HepG2 (cell line): ENCODE measurements around the gene ZBTB25. TPM values are rescaled to one million over a fixed set of nuclear protein-coding genes. Genes with fewer than 3 reads are reported as not detected.

Experiments used
- ATAC-seq: fragments of 200-7000 bp; cut with Tn5 transposase; 3 replicates; pipeline ENCODE4 v1.9.1; 2020; ENCODE audit warnings: mild to moderate bottlenecking, moderate library complexity
- BruUV-seq: library from RNA; stranded (reverse); fragments of 400-500 nt; replicated peaks from 2 replicates; lab custom pipeline; 2021; lab: Mats Ljungman, UMichigan
- CTCF ChIA-PET: fragments of 300-600 bp; formaldehyde crosslinking; extraction: SDS; loops from one replicate; lab custom pipeline; 2021; ENCODE audit warnings: low total read pairs, inconsistent platforms, low intra/inter-chr PET ratio; lab: Yijun Ruan, JAX
- POLR2A ChIA-PET: fragments of 350-600 bp; sonication (Branson Sonifier 250); formaldehyde crosslinking; loops from one replicate; lab custom pipeline; 2020; ENCODE audit warnings: antibody characterized with exemption, inconsistent platforms; lab: Yijun Ruan, JAX
- DNase-seq: peaks from one replicate; pipeline ENCODE4 v3.0.0-alpha.2; 2015; ENCODE audit warnings: low spot score
- FAIRE-seq: peaks from 3 replicates; lab custom pipeline; 2011; peaks lifted over from hg19 to GRCh38; lab: Jason Lieb, UNC
- H2AFZ ChIP-seq: one replicate; pipeline ENCODE4 v1.6.1; 2011; ENCODE audit warnings: low read length, inconsistent platforms
- H3K27ac ChIP-seq: fragments of 300-600 bp; 3 replicates; pipeline ENCODE4 v1.8.0; 2011; ENCODE audit warnings: mixed run types, mild to moderate bottlenecking, mixed read lengths, low read length, inconsistent platforms; ENCODE audit not compliant: insufficient read depth; ENCODE audit errors: extremely low read length
- H3K27me3 ChIP-seq, 2 experiments: fragments of 200-600 bp in 1 of 2; 2 replicates in 1 of 2; 3 replicates in 1 of 2; pipeline versions ENCODE4 v1.6.0 to v1.8.0; 2011; ENCODE audit warnings: low read length in 2 of 2, mild to moderate bottlenecking in 2 of 2, moderate library complexity in 2 of 2, inconsistent platforms in 1 of 2; ENCODE audit not compliant: insufficient read depth in 2 of 2, control insufficient read depth in 1 of 2
- H3K36me3 ChIP-seq, 2 experiments: fragments of 200-600 bp in 1 of 2; replicated peaks in 1 of 2; 2 replicates in 1 of 2; 3 replicates in 1 of 2; pipeline versions ENCODE4 v1.5.1 to v1.8.0; 2011; ENCODE audit warnings: low read length in 2 of 2, inconsistent platforms in 1 of 2; ENCODE audit not compliant: insufficient read depth in 2 of 2, control insufficient read depth in 1 of 2
- H3K4me1 ChIP-seq: 2 replicates; pipeline ENCODE4 v1.5.1; 2012; ENCODE audit warnings: low read length, inconsistent platforms; ENCODE audit not compliant: insufficient read depth
- H3K4me2 ChIP-seq: 2 replicates; pipeline ENCODE4 v1.6.0; 2011; ENCODE audit warnings: low read depth, low read length, inconsistent platforms
- H3K4me3 ChIP-seq, 3 experiments: fragments of 200-600 bp in 1 of 3; sonication (generic), shearing (Covaris generic) in 1 of 3; replicated peaks in 1 of 3; 2 replicates each; pipeline ENCODE4 v1.5.1; 2011 to 2016; ENCODE audit warnings: low read length in 3 of 3, inconsistent platforms in 2 of 3, low read depth in 2 of 3, mild to moderate bottlenecking in 2 of 3, control low read depth in 1 of 3, mixed read lengths in 1 of 3; ENCODE audit not compliant: insufficient read depth in 1 of 3
- H3K79me2 ChIP-seq: one replicate; pipeline ENCODE4 v1.6.1; 2011; ENCODE audit warnings: low read length, inconsistent platforms; ENCODE audit not compliant: insufficient read depth
- H3K9ac ChIP-seq: 2 replicates; pipeline ENCODE4 v1.6.0; 2011; ENCODE audit warnings: mild to moderate bottlenecking, low read depth, low read length, inconsistent platforms; ENCODE audit not compliant: insufficient read depth
- H3K9me3 ChIP-seq: 2 replicates; pipeline ENCODE4 v1.5.1; 2012; ENCODE audit warnings: mild to moderate bottlenecking, low read length
- H4K20me1 ChIP-seq: 2 replicates; pipeline ENCODE4 v1.6.0; 2011; ENCODE audit warnings: inconsistent platforms, mild to moderate bottlenecking, low read length, moderate library complexity; ENCODE audit not compliant: insufficient read depth
- AHR ChIP-seq: IDR thresholded peaks from 2 replicates; pipeline ENCODE4 v1.6.1; 2018; ENCODE audit warnings: missing genetic modification reagents, missing compliant biosample characterization
- DNMT3B ChIP-seq: conservative IDR thresholded peaks from 2 replicates; pipeline ENCODE4 v1.6.1; 2016; ENCODE audit warnings: missing biosample characterization, control low read depth
- E2F1 ChIP-seq: sonication (generic); formaldehyde crosslinking; IDR thresholded peaks from 2 replicates; pipeline ENCODE4 v1.5.0; 2020; ENCODE audit warnings: missing genetic modification reagents
- EEA1 ChIP-seq: sonication (generic); formaldehyde crosslinking; IDR thresholded peaks from 2 replicates; pipeline ENCODE4 v1.5.1; 2020; ENCODE audit warnings: mild to moderate bottlenecking, missing genetic modification reagents, borderline replicate concordance
- HNRNPL ChIP-seq: fragments of 200-400 bp; formaldehyde crosslinking; IDR thresholded peaks from 2 replicates; pipeline ENCODE4 v1.6.1; 2017; ENCODE audit warnings: mild to moderate bottlenecking, low read depth, low read length
- HOXA9 ChIP-seq: sonication (generic); formaldehyde crosslinking; IDR thresholded peaks from 2 replicates; pipeline ENCODE4 v1.8.1; 2022; ENCODE audit warnings: missing genetic modification reagents, mild to moderate bottlenecking, moderate library complexity, borderline replicate concordance
- IKZF4 ChIP-seq: sonication (generic); formaldehyde crosslinking; IDR thresholded peaks from 2 replicates; pipeline ENCODE4 v1.5.1; 2020; ENCODE audit warnings: borderline replicate concordance, mild to moderate bottlenecking, low read depth, missing genetic modification reagents; ENCODE audit errors: not compliant biosample characterization
- ISX ChIP-seq: sonication (generic); formaldehyde crosslinking; conservative IDR thresholded peaks from 2 replicates; pipeline ENCODE4 v1.5.0; 2020; ENCODE audit warnings: missing genetic modification reagents
- KAT8 ChIP-seq: IDR thresholded peaks from 2 replicates; pipeline ENCODE4 v1.6.1; 2016; ENCODE audit warnings: missing genetic modification reagents, missing compliant biosample characterization
- PPARG ChIP-seq: conservative IDR thresholded peaks from 2 replicates; pipeline ENCODE4 v1.6.1; 2016; ENCODE audit warnings: missing biosample characterization, missing genetic modification reagents
- SP4 ChIP-seq: sonication (generic); formaldehyde crosslinking; IDR thresholded peaks from 2 replicates; pipeline ENCODE4 v1.8.1; 2023; ENCODE audit warnings: mild to moderate bottlenecking, missing genetic modification reagents
- SP5 ChIP-seq: IDR thresholded peaks from 2 replicates; pipeline ENCODE4 v1.6.1; 2016; ENCODE audit warnings: low read depth, borderline replicate concordance
- THAP11 ChIP-seq: IDR thresholded peaks from 2 replicates; pipeline ENCODE4 v1.6.1; 2016; ENCODE audit warnings: missing biosample characterization, missing genetic modification reagents
- ZNF121 ChIP-seq: sonication (generic); formaldehyde crosslinking; IDR thresholded peaks from 2 replicates; pipeline ENCODE4 v1.5.0; 2020; ENCODE audit warnings: mild to moderate bottlenecking, missing genetic modification reagents
- ZNF33B ChIP-seq: sonication (generic); formaldehyde crosslinking; IDR thresholded peaks from 2 replicates; pipeline ENCODE4 v1.5.1; 2020; ENCODE audit warnings: mild to moderate bottlenecking, missing genetic modification reagents
- ZNF432 ChIP-seq: sonication (generic); formaldehyde crosslinking; IDR thresholded peaks from 2 replicates; pipeline ENCODE4 v1.5.0; 2020; ENCODE audit warnings: missing genetic modification reagents, mild to moderate bottlenecking, borderline replicate concordance
- ZNF549 ChIP-seq: sonication (generic); formaldehyde crosslinking; IDR thresholded peaks from 2 replicates; pipeline ENCODE4 v1.5.0; 2020; ENCODE audit warnings: missing genetic modification reagents
- ZNF724P ChIP-seq: sonication (generic); formaldehyde crosslinking; IDR thresholded peaks from 2 replicates; pipeline ENCODE4 v1.8.0; 2022; ENCODE audit warnings: missing genetic modification reagents, borderline replicate concordance
- WGBS: methylation state at CpG from one replicate; pipeline ENCODE4 v1.1.6; 2017; ENCODE audit warnings: low lambda C conversion rate; 5-methylcytosine and 5-hydroxymethylcytosine counted together
- in situ Hi-C: cut with HindIII; loops from 2 replicates; pipeline ENCODE4 v1.10.0; 2017; ENCODE audit warnings: low pct_unique_long_range_greater_than_20kb; ENCODE audit not compliant: extremely low pct_ligation_motif_present
- intact Hi-C: fragments of 100-400 bp; cut with micrococcal nuclease; formaldehyde crosslinking; loops from one replicate; pipeline ENCODE4 v1.10.0; 2022; ENCODE audit not compliant: unreplicated experiment
- polyA plus RNA-seq, 8 experiments: library from polyadenylated mRNA; depleted of rRNA in 3 of 8; stranded (reverse) in 7 of 8; unstranded in 1 of 8; fragments of >200 nt; fragmentation: Illumina TruSeq in 4 of 8; extraction: Trizol in 4 of 8; gene quantifications; 2 replicates each; pipeline versions ENCODE4 v1.2.1 to v1.2.3, GENCODE V29; 2011 to 2016; ENCODE audit warnings: low read depth in 4 of 8, missing spikeins in 1 of 8, mixed read lengths in 1 of 8; ENCODE audit not compliant: insufficient read depth in 1 of 8
- total RNA-seq, 5 experiments: library from RNA; depleted of rRNA; stranded (reverse); fragments of >200 nt; fragmentation: Illumina TruSeq; extraction: Trizol; gene quantifications; 2 replicates each; pipeline ENCODE4 v1.2.3, GENCODE V29; 2016; ENCODE audit warnings: low read depth in 1 of 5
- TF ChIP-seq, protein P1 (sequence below): sonication (generic); formaldehyde crosslinking; IDR thresholded peaks from 2 replicates; pipeline ENCODE4 v1.4.0; 2020; ENCODE audit warnings: missing genetic modification reagents, borderline replicate concordance

ZBTB25 gene
- total and polyA plus RNA-seq, 2 of the 13 experiments (the other 11 are each of a cell fraction or from before 2014, with no cell fraction given) = 3.5 to 7.6 TPM

DNA sequence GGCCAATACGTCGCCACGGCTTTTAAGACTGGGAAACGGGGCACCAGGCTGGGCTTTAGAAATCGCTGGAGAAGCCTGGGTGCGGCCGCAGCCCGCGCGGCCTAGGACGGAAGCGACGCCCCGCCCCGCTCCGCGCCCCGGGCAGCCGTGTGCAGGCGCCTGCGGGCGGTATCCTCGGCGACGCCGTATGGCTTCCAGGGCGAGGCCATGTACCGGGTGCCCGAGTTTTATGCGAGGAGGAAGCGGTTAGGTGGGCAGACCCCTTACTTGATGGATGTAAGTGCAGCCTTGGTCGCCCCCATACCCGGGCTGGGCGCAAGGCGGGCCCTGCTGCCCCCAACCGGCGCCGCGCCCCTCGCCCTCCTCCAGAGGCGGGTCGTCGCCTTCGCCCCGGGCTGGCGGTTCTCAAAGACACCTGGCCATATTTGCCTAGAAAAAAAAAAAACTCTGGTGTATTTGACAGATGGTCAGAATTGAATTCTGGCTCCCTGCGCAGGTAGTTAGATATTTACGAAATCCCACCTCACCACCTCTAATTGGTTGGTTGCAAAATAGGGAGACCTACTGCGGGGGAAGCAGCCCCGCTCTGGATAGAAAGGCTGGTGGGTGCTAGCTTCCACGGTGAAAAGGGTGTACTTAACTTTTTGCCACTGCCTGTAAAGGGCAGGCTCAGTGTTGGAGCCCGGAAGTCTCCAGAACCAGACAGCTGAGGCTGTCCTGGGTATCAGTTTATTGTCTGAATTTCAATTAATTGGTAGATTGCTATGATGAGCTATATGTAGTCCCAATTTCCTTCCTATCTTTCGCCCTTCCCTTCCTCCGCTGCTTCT is 46.4 kb upstream of the ZBTB25 start, which contains the start of gene PPP1R36:
Gene PPP1R36 (plus strand): TSS at position 171 of the 830 bp plus-strand sequence. CDS start 37 bp downstream, at position 208.
- in situ Hi-C loops = no loop called here

More for the DNA sequence above, 46.4 kb upstream of the ZBTB25 start, which contains the start of gene PPP1R36:
- H3K4me1 ChIP-seq = no peaks in the 10 kb centered on the region
- no peak within 1 kb of the TSS for H3K4me2 ChIP-seq
- H3K9ac ChIP-seq = no peak within 1 kb of the TSS
- H3K27me3 ChIP-seq = peaks cover 0 to 21% of the 10 kb centered on the region in 2 experiments; a peak in 2 of 5 replicates
- 77% methylated on average over 22 of the region's 54 CpGs for WGBS
- POLR2A ChIA-PET = no interaction called here
- ATAC-seq = no peak
- no peaks in the 10 kb centered on the region for H3K36me3 ChIP-seq
- no peak within 1 kb of the TSS for H3K4me3 ChIP-seq
- intact Hi-C loops = no loop called here
- CTCF ChIA-PET = no interaction called here
- H3K9me3 ChIP-seq = no peaks in the 10 kb centered on the region
- no peak for DNase-seq
- no peaks in the 10 kb centered on the region for H3K79me2 ChIP-seq
- H3K27ac ChIP-seq = no peak within 1 kb of the TSS
- H4K20me1 ChIP-seq = no peaks in the 10 kb centered on the region
- BruUV-seq = no TSS peak
- TF ChIP-seq IKZF4 (no peak), ZNF549 (CRISPR knock-in tag) (no peak), ZNF724P (CRISPR knock-in tag) (no peak), E2F1 (CRISPR knock-in tag) (no peak), ZNF121 (CRISPR knock-in tag) (no peak), THAP11 (CRISPR knock-in tag) (no peak), ISX (CRISPR knock-in tag) (no peak), EEA1 (CRISPR knock-in tag) (no peak), ZNF33B (CRISPR knock-in tag) (no peak), SP4 (CRISPR knock-in tag) (no peak), KAT8 (CRISPR knock-in tag) (no peak), DNMT3B (CRISPR knock-in tag) (no peak), PPARG (CRISPR knock-in tag) (no peak), SP5 (CRISPR knock-in tag) (no peak), ZNF432 (CRISPR knock-in tag) (no peak), HOXA9 (CRISPR knock-in tag) (no peak), AHR (CRISPR knock-in tag) (no peak), HNRNPL (no peak)
- TF ChIP-seq, protein P1, sequence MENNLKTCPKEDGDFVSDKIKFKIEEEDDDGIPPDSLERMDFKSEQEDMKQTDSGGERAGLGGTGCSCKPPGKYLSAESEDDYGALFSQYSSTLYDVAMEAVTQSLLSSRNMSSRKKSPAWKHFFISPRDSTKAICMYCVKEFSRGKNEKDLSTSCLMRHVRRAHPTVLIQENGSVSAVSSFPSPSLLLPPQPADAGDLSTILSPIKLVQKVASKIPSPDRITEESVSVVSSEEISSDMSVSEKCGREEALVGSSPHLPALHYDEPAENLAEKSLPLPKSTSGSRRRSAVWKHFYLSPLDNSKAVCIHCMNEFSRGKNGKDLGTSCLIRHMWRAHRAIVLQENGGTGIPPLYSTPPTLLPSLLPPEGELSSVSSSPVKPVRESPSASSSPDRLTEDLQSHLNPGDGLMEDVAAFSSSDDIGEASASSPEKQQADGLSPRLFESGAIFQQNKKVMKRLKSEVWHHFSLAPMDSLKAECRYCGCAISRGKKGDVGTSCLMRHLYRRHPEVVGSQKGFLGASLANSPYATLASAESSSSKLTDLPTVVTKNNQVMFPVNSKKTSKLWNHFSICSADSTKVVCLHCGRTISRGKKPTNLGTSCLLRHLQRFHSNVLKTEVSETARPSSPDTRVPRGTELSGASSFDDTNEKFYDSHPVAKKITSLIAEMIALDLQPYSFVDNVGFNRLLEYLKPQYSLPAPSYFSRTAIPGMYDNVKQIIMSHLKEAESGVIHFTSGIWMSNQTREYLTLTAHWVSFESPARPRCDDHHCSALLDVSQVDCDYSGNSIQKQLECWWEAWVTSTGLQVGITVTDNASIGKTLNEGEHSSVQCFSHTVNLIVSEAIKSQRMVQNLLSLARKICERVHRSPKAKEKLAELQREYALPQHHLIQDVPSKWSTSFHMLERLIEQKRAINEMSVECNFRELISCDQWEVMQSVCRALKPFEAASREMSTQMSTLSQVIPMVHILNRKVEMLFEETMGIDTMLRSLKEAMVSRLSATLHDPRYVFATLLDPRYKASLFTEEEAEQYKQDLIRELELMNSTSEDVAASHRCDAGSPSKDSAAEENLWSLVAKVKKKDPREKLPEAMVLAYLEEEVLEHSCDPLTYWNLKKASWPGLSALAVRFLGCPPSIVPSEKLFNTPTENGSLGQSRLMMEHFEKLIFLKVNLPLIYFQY (CRISPR knock-in tag) = no peak
- TF ChIP-seq, all 625 proteins: peak for 0
- no peak for FAIRE-seq
- no peak within 1 kb of the TSS for H2AFZ ChIP-seq
